Right cardiac atrium (tissue), 5 donors: ENCODE measurements around the gene CCT4. TPM values are rescaled to one million over a fixed set of nuclear protein-coding genes. Genes with fewer than 3 reads are reported as not detected.
A peak's percentile ranks its signal among the peaks of the same experiment; 100 is the strongest.
"Not testable (repeated sequence)": the region's sequence is repeated elsewhere in the genome, so short reads cannot be mapped to it uniquely, and the experiment has no call there.

Source experiments
- ATAC-seq, 2 donors: fragments of 200-7000 bp; cut with Tn5 transposase; one replicate each; pipeline versions ENCODE4 v1.8.0 to v1.9.1; 2020; ENCODE audit warnings: moderate library complexity in 2 of 2, mild to moderate bottlenecking in 1 of 2
- DNase-seq, 3 donors: peaks; one replicate each; pipeline ENCODE4 v3.0.0-alpha.2; 2020
- H3K27ac ChIP-seq: one replicate; pipeline ENCODE4 v1.5.1; 2013; ENCODE audit warnings: mild to moderate bottlenecking, low read length, control low read depth, moderate library complexity
- H3K27me3 ChIP-seq: one replicate; pipeline ENCODE4 v1.6.1; 2013; ENCODE audit not compliant: control insufficient read depth, insufficient read depth
- H3K4me1 ChIP-seq: one replicate; pipeline ENCODE4 v1.6.1; 2013; ENCODE audit warnings: low read length; ENCODE audit not compliant: control insufficient read depth, insufficient read depth
- H3K4me3 ChIP-seq: one replicate; pipeline ENCODE4 v1.5.1; 2013; ENCODE audit warnings: low read length, control low read depth
- H3K9me3 ChIP-seq: one replicate; pipeline ENCODE4 v1.6.1; 2013; ENCODE audit warnings: low read length; ENCODE audit not compliant: control insufficient read depth
- WGBS: extraction: QIAGEN DNeasy Blood & Tissue Kit; methylation state at CpG from one replicate; pipeline ENCODE4 v1.1.7; 2013; 5-methylcytosine and 5-hydroxymethylcytosine counted together
- intact Hi-C, 4 donors: fragments of 100-400 bp; cut with DNase I; formaldehyde crosslinking; loops; one replicate each; pipeline versions ENCODE4 v1.11.0 to v1.14.0; 2022 to 2023
- polyA plus RNA-seq: library from polyadenylated mRNA; stranded (reverse); fragments of 200-250 nt; gene quantifications from one replicate; pipeline ENCODE4 v1.2.3, GENCODE V29; 2013
- total RNA-seq, 4 donors: library from RNA; stranded (reverse); fragmentation: NEBNext Ultra II Directional; extraction: Animal tissue kit (Norgen Biotek cat#: 25700); gene quantifications; one replicate each; pipeline ENCODE4 v1.2.1, GENCODE V29; 2021
- donor health status: healthy with polysubstance abuse.
- donor health status: DM: no; HTN: yes; CAD: no.
- donor health status: DM: no; HTN: no; CAD: no.
- donor health status: DM: no; HTN: yes; CAD: no; lungs with severe emphysema.
- donor health status: DM: yes; HTN: yes; CAD: no.

CCT4 gene
- total and polyA plus RNA-seq, 5 donors, result 74.1 to 112 (median 102) TPM

DNA sequence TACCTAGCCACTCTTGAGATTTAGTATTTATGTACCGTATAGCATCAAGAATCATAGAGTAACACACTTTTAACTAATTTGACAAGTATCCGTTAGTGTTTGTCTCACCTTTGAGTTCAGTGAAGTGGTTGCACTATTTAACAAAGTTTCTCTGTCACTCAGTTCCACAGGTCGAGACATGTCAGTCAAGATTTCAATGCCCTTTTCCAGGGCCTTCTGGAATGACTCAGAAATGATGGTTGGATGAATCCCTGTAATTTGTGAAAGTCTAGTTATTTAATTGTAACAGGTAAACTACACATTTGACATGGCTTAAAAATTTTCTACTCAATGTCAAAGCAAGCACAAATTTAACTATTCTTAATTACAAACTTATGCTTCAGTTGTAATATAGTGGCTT lies 9.7 kb downstream of the CCT4 start:
- DNase-seq (no peak), ATAC-seq (no peak)
- no peak overlapping the region for H3K27ac ChIP-seq
- intact Hi-C loops, result no loop called here
- H3K27me3 ChIP-seq, result no peaks in the 10 kb centered on the region
- 95% methylated on average over 3 of the region's 3 CpGs for WGBS
- H3K9me3 ChIP-seq, result no peaks in the 10 kb centered on the region
- no peaks in the 10 kb centered on the region for H3K4me1 ChIP-seq
- H3K4me3 ChIP-seq, result no peak overlapping the region

DNA sequence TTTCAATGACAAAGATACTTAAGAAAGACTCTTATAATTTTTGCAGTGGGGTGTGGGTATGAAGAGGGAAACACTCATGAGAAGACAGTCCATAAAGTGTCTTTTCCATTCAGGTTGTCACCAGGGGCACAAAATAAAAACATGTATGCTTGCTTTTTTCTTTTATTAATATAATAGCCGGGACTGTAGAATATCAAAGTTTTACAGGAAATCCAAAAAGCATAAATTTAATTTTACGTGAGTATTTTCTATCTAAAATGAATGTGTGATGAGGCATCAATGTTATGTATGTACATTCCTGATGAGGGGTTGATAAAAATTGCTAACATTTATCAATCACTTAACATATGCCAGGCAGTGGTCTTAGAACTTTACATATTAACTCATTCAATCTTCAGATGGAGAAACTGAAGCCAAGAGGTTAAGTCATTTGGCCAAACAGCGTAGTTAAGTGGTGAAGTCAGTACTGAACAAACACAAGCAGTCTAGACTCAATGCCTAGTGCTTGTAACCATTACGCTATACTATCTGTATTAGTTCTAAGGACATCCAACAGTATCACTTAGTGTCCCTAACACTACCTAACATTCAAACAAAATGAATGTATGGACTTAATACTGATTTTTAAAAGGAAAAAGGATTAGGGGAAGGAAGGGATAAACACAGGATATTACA lies 10.7 kb downstream of the CCT4 start:
- Histone ChIP-seq H3K27ac (no peak overlapping the region), H3K4me1 (no peaks in the 10 kb centered on the region), H3K4me3 (no peak overlapping the region), H3K27me3 (no peaks in the 10 kb centered on the region), H3K9me3 (no peaks in the 10 kb centered on the region)
- DNase-seq (no peak), ATAC-seq (no peak)
- WGBS, result 90% methylated on average over 4 of the region's 4 CpGs
- intact Hi-C loops, result no loop called here

DNA sequence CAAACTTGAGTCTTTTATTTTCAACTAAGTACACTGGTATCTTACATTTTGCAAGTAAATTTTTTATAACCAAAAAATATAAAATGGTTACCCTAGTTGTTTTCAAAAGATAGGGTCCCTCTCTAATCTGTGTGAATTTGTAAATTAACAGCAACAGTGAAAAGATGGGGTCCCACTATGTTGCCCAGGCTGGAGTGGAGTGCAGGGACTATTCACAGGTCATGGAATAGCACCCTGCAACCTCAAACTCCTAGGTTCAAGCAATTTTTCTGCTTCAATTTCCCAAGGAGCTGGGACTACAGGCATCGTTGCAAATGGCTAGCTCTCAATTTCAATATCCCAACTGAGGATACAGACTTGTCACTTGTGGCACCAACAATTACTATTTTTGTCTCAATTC lies 12.1 kb downstream of the CCT4 start:
- ATAC-seq (no peak), DNase-seq (no peak)
- H3K9me3 ChIP-seq, result no peaks in the 10 kb centered on the region
- no peaks in the 10 kb centered on the region for H3K27me3 ChIP-seq
- H3K27ac ChIP-seq, result no peak overlapping the region
- WGBS, result 92% methylated on average over 1 of the region's 1 CpG
- no peaks in the 10 kb centered on the region for H3K4me1 ChIP-seq
- H3K4me3 ChIP-seq, result no peak overlapping the region
- intact Hi-C loops, result no loop called here

DNA sequence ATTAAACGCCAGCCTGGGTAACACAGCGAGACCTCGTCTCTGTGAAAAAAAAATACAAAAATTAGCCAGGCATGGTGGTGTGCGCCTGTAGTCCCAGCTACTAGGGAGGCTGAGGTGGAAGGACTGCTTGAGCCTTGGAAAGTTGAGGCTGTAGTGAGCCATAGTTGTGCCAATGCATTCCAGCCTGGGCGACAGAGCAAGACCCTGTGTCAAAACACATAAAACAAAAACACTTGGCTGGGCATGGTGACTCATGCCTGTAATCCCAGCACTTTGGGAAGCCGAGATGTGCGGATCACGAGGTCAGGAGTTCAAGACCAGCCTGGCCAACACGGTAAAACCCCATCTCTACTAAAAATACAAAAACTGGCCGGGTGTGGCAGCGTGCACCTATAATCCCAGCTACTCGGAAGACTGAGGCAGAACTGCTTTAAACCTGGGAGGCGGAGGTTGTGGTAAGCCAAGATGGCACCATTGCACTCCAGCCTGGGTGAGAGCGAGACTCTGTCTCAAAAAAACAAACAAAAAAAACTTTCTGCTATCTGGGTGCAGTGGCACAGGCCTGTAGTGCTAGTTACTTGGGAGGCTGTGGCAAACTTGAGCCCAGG lies 21.9 kb downstream of the CCT4 start:
- H3K27me3 ChIP-seq, H3K4me3 ChIP-seq, DNase-seq, H3K4me1 ChIP-seq, intact Hi-C loops, ATAC-seq, H3K27ac ChIP-seq, H3K9me3 ChIP-seq: not testable (repeated sequence)
- 97% methylated on average over 14 of the region's 14 CpGs for WGBS

DNA sequence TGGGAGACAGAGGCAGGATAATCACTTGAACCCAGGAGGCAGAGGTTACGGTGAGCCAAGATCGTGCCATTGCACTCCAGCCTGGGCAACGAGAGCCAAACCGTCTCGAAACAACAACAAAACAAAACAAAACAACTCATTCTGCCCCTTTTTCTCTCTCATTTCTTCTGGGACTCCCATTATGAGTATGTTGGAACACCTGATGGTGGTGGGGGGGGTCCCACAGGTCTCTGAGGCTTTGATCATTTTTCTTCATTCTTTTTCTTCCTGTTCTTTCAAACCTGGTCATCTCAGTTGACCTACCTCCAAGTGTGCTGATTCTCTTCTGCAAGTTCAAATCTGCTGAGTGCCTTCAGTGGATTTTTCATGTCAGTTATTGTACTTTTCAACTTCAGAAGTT lies 26.4 kb downstream of the CCT4 start:
- H3K4me3 ChIP-seq, result no peak overlapping the region
- no peaks in the 10 kb centered on the region for H3K9me3 ChIP-seq
- no peak overlapping the region for H3K27ac ChIP-seq
- no peaks in the 10 kb centered on the region for H3K27me3 ChIP-seq
- ATAC-seq, result no peak
- intact Hi-C loops, result no loop called here
- no peak for DNase-seq
- WGBS, result over 99% methylated on average over 5 of the region's 5 CpGs
- no peaks in the 10 kb centered on the region for H3K4me1 ChIP-seq

DNA sequence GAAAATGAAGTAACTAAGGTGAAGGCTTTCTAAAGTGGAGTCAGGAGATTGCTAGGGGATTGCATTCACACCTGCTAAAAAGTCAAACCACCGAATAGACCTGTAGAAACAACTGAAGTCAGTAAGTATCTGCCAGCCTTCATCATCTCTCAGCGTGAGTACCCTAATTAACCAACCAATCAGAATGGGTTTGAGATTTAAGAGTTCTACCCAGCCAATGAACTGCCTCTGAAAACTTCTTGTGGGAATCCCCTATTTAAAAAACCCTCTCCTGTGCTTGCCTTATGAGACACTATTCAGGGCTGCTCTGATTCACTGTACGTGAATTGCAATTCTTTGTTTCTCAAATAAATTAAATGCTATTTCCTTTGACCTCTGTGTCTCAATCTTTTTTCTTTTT lies 31.2 kb downstream of the CCT4 start:
- Histone ChIP-seq H3K9me3 (no peaks in the 10 kb centered on the region), H3K27me3 (no peaks in the 10 kb centered on the region), H3K4me3 (no peak overlapping the region), H3K27ac (no peak overlapping the region), H3K4me1 (no peaks in the 10 kb centered on the region)
- ATAC-seq, result no peak
- whole genome bisulfite sequencing, result 74% methylated on average over 3 of the region's 3 CpGs
- intact Hi-C loops, result no loop called here
- DNase-seq, result no peak

DNA sequence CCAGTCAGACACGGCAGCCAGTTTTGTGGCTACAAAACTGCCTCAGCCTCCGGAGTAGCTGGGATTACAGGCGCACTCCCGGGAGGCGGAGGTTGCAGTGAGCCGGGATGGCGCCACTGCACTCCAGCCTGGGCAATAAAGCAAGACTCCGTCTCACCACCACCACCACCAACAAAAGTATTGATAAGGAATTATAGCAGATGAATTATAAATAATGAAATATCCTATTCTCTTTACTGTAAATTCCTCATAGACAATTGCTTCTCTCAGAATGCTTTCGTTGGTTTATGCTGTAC lies 33.2 kb downstream of the CCT4 start:
- H3K27ac ChIP-seq, result no peak overlapping the region
- no peak for ATAC-seq
- 37% methylated on average over 9 of the region's 9 CpGs for WGBS
- peak in 1 of 3 donors; percentile 45 for DNase-seq
- H3K4me1 ChIP-seq, result no peaks in the 10 kb centered on the region
- no peaks in the 10 kb centered on the region for H3K9me3 ChIP-seq
- H3K27me3 ChIP-seq, result no peaks in the 10 kb centered on the region
- intact Hi-C loops, result no loop called here
- H3K4me3 ChIP-seq, result peak overlapping the region; percentile 79

DNA sequence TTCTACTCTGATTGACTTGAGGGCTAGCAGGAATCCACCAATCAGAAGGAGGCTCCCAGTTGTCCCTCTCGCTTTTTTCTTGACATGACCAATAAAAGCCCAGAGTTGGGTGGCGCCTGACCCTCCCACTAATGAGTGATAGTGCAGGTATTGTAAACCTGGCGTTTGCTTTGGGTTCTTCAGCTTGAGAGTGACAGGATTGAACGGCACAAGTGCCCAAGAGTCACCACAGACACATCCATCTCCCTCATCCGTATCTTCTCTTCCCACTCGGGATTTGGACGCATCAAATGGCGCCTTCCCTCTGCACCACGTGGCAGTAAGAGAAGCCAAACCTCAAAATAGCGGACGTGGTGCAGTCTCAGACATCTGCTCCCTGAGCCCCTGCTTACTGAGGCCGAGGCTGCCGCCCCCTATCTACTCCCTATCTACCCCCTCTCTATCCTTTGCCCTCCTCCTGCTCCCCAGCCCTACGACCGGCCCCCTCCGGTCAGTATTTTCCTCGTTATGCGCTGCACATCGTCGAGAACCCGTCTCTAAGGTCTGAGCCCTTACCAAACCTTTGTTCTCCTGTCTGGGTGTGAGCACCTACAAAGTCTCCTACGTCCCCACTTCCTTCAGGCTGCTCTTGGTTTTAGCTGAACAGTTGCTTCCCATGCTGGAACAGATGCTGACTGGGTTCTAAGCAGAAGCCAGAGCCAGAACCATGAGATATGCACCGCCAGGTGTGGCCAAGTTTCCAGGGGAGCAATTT lies 33.7 kb downstream of the CCT4 start:
- ATAC-seq (peak; percentile 96 to 97), DNase-seq (peak in 2 of 3 donors; percentile 55 to 87)
- Histone ChIP-seq H3K4me3 (peak overlapping the region; percentile 79), H3K9me3 (no peaks in the 10 kb centered on the region), H3K27ac (peak overlapping the region; percentile 57), H3K4me1 (no peaks in the 10 kb centered on the region), H3K27me3 (no peaks in the 10 kb centered on the region)
- intact Hi-C loops, result no loop called here
- WGBS, result 2% methylated on average over 23 of the region's 23 CpGs

DNA sequence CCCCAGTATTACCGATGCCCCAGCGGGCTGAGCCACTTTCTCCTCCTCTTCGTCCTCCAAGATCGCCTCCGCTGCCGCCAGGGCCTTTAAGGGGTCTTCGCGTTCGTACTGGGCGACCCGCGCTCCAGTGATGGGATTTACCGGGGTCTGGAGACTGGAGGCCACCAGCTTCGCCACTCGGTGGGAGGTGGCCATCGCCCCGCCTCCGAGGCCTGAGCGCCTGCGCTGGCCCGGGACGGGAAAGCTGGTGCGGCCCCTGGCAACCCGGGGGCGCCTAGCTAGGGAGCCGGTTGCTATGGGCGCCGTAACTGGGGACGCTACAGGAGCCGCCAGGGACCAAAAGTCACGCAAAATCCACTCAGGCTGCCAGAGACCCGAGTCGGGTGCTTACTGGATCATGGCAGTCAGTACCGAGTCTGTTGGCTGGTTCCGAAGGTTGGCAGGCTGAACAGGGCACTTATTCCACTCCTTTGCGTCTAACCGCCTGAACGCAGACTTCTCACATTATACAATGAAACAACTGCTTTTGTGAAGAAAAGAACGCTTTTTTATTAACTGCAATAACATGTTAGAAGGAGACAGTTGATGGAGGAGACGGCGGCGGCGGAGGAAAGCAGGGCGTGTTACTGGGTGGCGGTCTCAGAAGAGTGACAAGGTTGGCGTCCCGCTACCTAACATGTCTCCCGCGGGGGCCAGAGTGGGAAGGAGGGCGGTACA lies 34.5 kb downstream of the CCT4 start, which contains the start of gene FAM161A:
FAM161A (minus strand) TSS at position 214 of the 717 bp plus-strand sequence; CDS start at position 195, 19 bp downstream.
- no peaks in the 10 kb centered on the region for H3K4me1 ChIP-seq
- peak within 1 kb of the TSS; percentile 57 for H3K27ac ChIP-seq
- no peaks in the 10 kb centered on the region for H3K27me3 ChIP-seq
- ATAC-seq (peak; percentile 98), DNase-seq (peak; percentile 94 to 97 (median 96))
- peak within 1 kb of the TSS; percentile 79 for H3K4me3 ChIP-seq
- under 1% methylated on average over 50 of the region's 50 CpGs for WGBS
- intact Hi-C loops, result no loop called here
- no peaks in the 10 kb centered on the region for H3K9me3 ChIP-seq

DNA sequence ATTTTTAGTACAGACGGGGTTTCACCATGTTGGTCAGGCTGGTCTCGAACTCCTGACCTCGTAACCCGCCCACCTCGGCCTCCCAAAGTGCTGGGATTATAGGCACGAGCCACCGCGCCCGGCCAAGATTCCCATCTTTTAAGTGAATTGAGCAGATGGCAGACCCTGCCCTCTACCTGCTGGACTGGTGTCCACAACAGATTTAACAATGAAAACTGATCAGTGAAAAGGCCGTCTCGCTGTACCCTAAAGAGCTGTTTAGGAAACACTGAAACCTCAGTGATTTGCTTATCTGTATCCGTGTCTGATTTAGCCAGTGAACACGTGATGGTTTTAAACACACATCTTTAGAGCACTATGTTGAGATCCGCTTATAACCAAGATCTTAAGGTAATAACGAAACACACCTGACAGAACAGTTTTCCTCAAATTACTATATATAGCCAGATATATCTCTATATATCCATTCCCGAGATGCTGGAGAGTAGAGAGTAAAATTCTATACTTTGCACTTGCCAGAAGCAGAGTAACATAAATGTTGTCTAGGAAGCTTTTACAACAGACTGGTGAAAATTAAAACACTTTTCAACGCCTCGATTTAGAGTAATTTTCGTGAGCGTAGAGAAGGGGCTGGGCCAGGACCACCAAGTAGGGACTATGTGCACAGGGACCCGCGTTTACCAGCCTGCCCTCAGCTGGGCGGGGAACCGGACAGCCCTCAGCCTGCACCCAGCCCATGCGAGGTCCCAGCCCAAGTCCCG lies 35.2 kb downstream of the CCT4 start:
- Histone ChIP-seq H3K4me3 (peak overlapping the region; percentile 79), H3K4me1 (no peaks in the 10 kb centered on the region), H3K27me3 (no peaks in the 10 kb centered on the region), H3K9me3 (no peaks in the 10 kb centered on the region), H3K27ac (peak overlapping the region; percentile 27)
- peak; percentile 58 to 92 (median 79) for DNase-seq
- 24% methylated on average over 26 of the region's 26 CpGs for WGBS
- ATAC-seq, result peak; percentile 92
- intact Hi-C loops, result no loop called here
